ENCODE results near the gene GOPC.

GRCh38 chr6:117555262-117555849 is 47.0 kb downstream of the GOPC start:
- TF ChIP-seq CTCF (IDR thresholded peaks at IDR 0.05) (no peak), POLR2AphosphoS5 (IDR thresholded peaks at IDR 0.05) (no peak), POLR2A (IDR thresholded peaks at IDR 0.05) (no peak)
